HG02885 (cell line): ENCODE measurements around the gene HIC1.
"Not testable (repeated sequence)": the region's sequence is repeated elsewhere in the genome, so short reads cannot be mapped to it uniquely, and the experiment has no call there.

ENCODE experiments used
- ATAC-seq: cut with Tn5 transposase; IDR thresholded peaks from one replicate; pipeline ENCODE4 v1.9.1; 2021; ENCODE audit warnings: mild to moderate bottlenecking; ENCODE audit not compliant: unreplicated experiment, poor library complexity

The HIC1 gene, protein sequence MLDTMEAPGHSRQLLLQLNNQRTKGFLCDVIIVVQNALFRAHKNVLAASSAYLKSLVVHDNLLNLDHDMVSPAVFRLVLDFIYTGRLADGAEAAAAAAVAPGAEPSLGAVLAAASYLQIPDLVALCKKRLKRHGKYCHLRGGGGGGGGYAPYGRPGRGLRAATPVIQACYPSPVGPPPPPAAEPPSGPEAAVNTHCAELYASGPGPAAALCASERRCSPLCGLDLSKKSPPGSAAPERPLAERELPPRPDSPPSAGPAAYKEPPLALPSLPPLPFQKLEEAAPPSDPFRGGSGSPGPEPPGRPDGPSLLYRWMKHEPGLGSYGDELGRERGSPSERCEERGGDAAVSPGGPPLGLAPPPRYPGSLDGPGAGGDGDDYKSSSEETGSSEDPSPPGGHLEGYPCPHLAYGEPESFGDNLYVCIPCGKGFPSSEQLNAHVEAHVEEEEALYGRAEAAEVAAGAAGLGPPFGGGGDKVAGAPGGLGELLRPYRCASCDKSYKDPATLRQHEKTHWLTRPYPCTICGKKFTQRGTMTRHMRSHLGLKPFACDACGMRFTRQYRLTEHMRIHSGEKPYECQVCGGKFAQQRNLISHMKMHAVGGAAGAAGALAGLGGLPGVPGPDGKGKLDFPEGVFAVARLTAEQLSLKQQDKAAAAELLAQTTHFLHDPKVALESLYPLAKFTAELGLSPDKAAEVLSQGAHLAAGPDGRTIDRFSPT

DNA sequence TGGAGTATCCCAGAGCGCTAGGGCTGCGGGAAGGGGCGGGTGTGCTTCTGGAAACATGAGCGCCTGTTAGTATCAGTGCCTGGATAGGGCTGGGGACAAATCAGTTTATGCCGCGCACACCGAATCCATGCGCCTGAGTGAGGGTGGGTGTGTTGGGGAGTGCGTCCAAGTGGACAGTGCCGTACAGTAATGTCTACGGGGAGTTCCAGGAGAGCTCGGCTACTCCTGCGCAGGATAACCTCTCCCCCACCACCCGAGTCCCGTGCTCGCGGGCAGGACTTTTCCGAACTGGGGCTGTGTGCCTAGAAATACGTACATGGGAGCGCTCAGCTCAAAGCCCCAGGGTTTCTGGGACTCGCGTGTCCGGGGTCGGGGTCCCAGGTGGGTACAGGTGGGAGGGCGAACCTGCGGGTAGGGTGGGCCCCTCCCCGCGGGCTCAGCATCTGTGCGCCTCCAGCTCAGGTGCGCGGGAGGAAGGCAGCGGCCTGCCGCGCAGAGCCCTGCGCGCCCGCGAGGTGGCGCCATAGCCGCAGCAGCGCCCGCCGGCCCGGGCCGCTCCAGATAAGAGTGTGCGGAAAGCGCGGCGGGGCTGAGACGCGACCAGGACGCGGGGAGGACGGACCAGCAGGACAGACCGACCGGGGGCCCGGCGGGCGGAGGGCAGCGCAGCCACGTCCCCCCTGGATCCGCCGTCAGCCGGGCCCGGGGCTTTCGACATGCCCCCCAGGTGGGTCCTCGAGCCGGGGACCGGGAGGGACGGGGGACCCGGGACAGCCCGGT, at the start of gene HIC1:
Gene HIC1 (plus strand): TSS at position 592 of the 780 bp plus-strand sequence. CDS start 1,588 bp downstream, outside the sequence.
- ATAC-seq = peak; percentile 37

DNA sequence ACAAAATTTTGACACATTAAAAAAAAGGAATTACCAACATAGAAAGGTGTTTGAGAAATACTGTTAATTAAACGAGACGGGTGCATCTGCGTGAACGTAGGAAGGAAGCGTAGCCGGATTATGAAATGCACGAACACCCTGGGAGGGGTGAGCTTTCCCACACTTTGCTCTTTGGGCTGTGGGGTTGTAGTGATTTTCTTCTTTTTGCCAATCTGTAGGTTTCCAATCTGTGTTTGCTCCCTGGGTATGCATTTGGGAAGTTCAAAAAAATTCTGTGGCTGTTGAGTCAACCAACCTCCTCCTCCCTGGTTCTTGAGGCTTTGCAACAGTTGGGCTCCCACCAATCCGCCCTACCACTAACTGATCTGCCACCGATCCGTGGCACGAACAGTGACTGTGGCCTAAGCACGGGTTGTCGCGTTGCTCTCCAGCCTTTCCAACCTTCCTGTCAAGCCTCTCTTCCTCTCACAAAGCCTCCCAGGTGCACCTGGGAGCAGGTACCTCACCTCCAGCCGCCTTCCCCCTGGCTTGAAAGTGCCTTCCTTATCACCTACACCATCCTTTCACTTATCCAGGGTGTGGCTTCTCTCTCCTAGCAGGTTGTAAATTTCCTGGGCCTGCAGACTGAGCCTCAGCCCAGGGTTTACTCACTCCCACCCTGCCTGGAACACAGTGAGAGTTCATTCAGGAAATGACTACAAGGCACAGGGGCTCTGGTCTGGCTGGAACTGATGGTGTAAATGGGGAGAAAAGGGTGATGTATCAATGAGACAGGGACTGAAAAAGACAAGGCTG, 46.4 kb upstream of the HIC1 start:
- ATAC-seq = no peak

DNA sequence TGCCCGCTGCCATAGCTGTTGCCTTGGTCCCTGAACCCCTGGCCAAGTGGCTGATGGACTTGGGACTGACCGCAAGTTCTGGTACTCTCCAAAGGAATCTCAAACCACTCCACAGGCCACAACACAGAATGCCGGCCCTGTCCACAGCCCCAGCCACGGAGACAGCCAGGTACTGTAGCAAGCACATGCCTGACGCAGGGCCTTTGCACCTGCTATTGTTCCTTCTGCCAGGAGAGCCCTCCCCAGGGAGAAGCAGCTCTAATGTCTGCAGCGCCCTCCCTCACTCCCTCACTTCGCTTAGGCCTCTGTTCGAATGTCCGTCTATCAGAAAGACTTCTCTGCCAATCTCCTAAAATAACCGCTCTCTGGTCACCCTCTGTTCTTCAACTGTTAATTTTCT, 45.2 kb upstream of the HIC1 start:
- no peak for ATAC-seq

DNA sequence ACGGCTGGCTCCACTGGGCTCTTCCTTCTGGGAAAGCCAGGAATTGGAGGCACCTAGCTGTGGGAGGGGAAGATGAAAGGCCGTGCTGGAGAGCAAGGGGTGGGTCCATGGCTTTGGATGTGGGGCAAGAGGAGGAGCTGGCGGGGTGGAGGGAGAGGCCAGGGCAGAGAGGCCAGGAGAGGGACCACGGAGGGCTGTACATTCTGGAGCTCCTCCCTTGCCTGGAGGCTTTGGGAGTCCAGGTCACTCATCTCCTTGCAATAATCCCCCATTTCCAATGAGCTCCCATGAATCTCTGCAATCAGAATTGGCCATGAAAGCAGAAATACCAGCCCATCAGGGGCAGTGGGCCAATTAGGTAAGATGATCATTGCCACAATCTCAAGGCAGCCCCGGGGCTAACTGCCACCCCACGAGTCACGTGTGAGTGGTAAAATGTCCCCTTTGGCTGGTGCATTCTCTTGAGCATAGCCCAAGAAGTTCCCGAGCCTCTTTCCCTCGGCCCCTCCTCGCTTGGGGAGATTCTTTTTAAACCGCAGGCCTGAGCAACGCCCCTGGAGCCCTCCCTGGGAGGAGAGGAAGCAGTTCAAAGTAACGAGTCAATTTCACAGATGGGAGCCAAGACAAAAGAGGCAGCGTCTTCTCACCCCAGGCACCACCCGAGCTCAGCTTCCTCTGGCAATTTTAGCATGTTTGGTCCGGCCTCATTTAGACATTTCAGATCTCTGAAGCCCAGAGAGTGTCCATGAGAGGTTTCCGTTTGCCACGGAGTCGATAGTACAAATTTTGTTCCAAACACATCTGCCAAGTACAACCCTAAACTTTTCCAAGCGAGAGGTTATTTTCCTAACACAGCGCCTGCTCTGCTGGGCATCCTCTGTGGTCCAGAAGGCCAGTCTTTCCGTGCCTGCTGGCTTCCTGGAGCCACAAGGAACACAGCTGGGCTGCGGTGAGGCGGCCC, 43.2 kb upstream of the HIC1 start:
- no peak for ATAC-seq

DNA sequence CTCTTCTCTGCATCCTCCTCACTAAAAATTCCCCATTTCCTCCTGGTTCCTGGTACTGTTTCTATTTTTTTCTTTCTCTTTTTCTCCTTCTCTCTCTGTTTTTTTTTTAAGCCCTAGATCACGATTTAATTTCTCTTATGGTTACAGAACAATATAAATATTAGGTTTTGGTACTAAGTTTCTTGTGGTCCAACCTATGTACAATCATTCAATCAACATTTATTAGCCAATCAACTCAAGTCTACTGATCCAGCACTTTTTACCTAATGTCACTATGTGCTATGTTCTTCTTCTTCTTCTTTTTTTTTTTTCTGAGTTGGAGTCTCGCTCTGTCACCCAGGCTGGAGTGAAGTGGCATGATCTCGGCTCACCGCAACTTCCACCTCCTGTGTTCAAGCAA, 42.4 kb upstream of the HIC1 start:
- no peak for ATAC-seq

DNA sequence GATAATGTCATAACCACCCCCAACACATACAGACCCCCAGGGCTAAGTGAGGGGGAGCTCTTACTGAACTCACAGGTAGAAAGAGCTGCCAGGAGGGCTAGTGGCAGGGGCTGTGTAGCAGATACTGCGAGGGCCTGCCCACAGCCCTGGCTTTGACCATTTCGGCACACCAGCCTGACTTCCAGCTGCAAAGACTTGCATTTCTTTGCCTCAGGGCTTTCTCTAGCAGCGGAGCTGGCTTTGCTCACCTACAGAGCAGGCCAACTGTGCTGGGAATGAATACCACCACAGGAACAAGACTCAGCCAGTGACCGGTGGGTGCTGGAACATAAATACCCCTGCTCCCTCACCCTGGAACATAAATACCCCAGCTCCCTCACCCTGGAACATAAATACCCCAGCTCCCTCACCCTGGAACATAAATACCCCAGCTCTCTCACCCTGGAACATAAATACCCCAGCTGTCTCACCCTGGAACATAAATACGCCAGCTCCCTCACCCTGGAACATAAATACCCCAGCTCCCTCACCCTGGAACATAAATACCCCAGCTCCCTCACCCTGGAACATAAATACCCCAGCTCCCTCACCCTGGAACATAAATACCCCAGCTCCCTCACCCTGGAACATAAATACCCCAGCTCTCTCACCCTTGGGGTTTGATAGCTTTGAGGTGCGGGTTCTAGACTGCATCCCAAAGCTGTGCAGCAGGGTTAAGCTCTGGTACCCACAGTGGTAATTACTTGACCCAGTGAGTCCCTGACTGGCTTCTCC, 41.5 kb upstream of the HIC1 start:
- ATAC-seq = not testable (repeated sequence)

DNA sequence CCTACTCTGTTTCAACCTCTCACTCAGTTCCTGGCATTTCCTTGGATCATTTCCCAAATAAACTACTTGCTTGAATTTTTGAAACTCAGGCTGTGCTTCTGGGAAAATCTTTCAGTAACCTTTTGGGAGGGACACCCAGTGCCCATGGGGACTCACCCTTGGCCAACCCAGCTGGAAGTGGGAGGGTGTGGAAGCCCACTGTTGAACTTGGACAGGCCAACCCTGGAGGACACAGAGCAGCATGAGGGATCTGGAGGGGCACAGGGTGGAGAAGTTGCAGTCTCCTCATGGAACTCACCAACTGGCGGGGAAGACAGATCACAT, 40.9 kb upstream of the HIC1 start:
- ATAC-seq = no peak

DNA sequence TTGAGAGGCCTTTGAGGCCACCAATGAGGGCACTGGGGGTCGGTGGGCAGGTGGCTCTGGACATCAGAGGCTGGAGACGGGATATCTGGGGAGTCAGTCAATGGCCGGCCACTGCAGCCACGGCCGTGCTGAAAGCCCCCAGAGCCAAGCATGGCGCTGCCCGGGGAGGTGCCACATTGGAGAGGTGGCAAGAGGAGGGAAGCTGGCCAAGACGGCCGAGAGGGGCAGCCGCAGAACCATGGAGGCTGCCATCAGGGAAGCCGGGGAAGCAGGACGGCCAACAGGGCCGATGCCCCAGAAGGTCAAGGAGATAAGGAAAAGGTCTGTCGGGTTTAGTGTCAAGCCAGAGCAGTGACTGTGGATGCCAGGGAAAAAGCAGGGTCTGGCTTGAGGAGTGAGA, 39.6 kb upstream of the HIC1 start:
- no peak for ATAC-seq

DNA sequence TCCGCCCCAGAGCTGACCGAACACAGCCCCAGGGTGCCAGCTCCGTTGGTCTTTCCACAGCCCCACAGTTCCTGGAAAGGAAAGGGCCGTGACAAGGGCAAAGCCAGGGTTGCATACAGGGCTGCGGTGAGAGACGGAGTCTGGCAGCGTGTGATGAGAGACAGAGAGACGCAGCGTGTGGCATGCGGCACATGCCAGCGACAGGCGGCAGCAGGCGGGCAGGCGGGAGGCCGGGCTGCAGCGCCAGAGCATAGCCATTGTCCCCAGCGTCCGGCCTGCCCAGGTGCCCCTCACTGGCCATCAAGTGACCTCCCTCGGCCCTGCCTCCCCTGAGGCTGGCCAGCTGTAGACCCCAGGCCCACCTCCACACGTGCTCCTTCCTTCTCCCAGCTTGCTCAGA, 38.4 kb upstream of the HIC1 start:
- no peak for ATAC-seq

DNA sequence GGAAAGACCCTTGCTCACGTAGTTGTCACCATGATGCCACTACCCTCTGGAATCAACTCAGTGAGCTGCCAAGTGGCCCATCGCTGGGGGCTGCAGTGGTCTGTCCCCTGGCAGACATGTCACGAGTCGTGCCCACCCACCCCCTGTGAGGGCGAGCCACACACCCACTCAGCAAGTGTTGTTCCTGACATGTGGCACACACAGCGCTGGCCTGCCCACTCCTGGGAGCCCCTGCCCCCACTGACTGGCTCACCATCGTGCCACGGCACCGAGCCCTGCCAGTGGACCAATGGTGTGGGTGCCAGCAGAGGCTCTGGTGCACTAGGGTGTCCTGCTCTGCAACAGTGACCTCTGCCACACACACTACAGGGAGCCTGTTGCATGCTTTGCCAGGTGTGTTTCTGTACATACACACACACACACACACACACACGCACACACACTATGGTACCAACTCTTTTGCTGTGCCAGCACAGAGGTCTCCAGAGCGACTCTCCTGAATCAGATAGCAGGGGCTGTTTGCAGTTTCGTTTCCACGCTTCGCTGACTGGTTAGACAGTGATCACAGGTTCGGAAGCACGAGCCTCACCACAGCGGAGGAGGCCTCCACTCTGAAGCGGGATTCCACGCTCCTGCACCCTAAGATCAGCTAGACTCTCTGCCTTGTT, 37.5 kb upstream of the HIC1 start:
- ATAC-seq = no peak

DNA sequence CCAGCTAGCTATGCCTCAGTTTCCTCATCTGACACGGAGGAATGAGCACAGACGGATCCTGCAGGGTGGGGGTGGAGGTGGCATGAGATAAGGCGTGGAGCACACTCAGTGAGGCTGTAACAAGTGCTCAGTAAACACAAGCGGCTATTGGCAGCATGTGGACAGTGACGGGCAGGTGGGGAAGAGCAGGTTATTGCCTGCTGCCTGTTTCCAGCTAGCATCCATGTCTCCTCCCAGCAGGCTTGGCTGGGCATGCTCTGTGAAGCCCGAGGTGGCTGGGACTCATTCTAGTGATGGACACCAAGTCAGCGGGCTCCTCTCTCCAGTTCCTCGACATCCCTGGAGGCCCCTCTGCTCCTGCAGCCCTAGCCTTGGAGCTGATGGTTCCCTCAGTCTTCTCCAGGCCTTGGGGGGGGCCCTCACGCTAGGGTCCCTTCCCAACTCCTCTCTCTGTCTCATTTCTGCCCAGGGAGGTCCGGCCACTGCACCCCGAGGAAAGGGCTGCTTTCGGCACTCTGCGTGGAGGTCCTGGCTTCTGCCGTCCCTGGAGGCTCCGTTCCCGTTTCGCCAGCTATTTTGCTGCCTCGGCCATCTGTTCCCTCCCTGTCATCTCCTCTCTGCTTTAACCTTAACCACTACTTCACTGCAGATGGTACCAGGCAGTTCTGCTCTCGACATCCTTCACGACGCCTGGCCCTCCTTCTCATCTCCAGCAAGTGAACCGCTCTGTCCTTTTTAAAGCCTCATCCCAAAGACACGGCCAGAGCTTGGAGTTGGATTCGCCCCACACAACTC, 36.0 kb upstream of the HIC1 start:
- no peak for ATAC-seq

DNA sequence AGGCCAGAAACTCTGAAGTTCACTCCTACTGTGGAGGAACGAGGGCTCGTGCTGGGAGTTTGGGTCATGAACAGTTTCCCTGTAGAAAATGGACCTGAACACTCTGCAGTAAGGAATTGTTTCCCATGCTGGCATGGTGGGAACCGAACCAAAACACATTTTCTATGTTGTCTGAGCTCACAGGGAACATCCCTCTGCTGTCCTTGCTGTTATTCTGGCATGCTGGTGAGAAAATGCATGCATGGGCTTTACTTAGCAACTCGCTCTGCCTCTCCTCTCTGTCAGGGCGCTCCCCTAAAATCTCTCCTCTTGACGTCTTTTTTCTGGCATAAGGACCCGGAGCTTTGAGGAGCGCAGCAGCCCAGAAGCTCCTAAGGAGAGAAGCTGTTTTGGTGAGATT, 35.2 kb upstream of the HIC1 start:
- ATAC-seq = no peak

DNA sequence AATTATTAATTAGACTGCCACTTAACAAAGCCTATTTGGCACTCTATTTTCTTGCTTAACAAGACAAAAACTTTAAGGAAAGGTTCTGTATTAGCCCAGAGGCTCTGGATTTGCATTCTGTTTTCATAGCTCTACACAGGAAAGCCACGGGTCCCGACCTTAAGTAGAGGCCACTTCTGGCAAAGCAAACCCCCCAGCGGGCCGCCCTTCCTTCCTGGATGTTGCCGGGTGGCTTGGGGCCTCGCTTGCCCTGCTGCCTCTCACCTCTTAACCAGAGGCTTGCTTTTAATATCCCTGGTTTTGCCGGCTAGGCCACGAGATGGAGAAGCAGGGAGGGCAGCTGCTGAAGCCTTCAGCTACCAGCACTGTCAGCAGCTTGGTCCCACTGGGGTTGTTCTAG, 34.2 kb upstream of the HIC1 start:
- no peak for ATAC-seq

DNA sequence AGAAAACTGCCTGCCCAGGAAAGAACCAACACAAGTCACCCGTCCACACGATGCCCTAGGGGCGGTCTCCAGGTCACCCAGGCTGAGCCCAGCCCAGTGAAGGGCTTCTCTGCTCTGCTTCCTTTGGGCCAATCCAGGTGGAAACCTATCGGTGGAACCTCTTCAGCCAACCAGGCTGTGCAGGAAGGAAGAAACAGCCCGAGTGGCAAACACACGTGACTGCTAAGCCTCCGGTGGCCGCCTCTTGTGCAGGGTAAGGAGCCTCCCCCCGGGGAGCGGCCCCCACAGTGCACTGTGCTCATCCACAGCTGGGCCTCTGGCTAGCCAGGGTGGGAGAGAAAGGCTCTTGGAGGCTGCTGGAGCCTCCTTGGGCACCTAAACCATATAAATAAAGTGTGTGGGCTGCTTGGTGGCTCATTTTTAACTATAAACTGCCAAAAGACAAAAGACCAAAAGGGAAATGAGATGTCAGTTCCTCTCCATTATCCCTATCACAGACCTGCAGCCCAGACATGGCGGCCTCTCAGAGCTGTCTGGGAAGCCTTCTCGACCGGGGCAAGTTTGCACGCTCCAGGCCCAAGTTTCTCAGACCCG, 32.2 kb upstream of the HIC1 start:
- no peak for ATAC-seq

DNA sequence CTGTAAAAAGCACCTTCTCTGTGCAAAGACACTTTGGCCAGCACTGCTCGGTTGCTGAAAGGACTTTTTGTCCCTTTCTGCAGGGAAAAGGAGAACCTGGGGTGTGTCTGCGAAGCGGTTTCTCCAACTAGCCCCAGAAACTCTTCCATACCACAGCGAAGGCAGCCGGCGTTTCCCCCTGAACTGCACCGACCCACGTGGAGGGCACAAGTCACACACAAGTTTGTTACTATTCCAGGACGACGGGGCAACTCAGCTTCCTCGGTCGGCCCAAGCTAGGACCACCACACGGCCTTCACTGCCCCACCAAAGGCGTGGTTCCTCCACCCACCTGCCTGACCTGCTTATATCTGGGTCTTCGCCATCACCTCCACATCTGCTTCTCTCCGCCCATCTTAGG, 31.6 kb upstream of the HIC1 start:
- no peak for ATAC-seq

DNA sequence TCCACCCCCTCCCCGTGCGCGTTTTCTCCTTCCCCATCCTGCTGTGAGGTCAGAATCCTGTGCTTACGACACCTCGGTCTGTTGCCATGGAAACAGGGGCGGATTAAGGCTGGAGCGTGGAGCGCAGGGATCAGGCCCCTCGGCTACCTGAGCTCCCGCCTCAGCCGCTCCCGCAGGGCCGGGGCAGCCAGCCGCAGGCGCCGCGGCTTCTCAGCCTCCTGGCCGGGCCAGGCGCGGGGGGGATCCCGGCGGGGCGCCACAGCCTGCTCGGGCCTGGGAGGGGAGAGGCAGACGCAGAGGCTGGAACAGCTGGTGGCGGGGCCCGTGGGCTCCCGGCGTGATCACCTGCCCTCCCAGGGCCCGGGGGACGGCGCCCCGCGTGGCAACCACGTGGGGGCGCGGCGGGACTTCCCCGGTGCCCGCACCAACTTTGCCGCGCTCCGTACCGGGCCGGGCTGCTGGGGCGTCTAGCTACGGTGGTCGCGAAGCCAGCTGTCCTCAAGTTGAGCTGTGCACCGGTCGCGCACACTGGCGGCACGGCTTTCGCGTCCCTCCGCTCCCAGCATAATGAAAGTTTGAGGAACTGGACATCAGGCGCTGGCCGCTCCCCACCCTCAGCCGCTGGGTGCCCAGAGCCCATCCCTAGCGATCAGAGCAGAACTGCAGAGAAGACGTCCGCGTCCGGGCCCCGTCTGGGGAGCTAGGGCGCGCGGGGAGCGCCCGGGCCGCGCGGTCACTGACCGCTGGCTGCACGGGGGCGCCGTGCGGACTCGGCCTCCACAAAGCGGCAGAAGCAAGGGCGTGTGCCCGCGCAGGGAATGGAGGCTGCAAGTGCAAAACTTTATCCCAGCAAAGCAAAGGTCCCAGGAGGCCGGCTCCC, 31.0 kb upstream of the HIC1 start:
- ATAC-seq = no peak
